ENCODE measurements around the gene TMEM39B.
"Not testable (repeated sequence)": the region's sequence is repeated elsewhere in the genome, so short reads cannot be mapped to it uniquely, and the experiment has no call there.

DNA sequence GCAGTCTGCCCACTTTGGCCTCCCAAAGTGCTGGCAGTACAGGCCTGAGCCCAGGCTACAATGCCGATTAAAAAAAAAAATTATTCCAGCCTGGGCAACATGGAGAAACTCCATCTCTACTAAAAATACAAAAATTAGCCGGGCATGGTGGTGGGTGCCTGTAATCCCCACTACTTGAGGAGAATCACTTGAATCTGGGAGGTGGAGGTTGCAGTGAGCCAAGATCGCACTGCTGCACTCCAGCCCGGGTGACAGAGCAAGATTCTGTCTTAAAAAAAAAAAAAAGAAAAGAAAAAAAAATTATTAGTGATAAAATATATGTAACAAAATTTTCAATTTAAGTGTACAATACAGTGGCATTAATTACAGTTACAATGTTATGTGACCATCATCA is 70.6 kb downstream of the TMEM39B start:
- not testable (repeated sequence) for TF ChIP-seq CTCF (conservative IDR thresholded peaks at IDR 0.05; ENCODE audit: low read depth, low read length); EZH2 (IDR thresholded peaks at IDR 0.05; ENCODE audit: low read length, unreplicated experiment)
